ENCODE measurements around the gene MRFAP1L1.

DNA sequence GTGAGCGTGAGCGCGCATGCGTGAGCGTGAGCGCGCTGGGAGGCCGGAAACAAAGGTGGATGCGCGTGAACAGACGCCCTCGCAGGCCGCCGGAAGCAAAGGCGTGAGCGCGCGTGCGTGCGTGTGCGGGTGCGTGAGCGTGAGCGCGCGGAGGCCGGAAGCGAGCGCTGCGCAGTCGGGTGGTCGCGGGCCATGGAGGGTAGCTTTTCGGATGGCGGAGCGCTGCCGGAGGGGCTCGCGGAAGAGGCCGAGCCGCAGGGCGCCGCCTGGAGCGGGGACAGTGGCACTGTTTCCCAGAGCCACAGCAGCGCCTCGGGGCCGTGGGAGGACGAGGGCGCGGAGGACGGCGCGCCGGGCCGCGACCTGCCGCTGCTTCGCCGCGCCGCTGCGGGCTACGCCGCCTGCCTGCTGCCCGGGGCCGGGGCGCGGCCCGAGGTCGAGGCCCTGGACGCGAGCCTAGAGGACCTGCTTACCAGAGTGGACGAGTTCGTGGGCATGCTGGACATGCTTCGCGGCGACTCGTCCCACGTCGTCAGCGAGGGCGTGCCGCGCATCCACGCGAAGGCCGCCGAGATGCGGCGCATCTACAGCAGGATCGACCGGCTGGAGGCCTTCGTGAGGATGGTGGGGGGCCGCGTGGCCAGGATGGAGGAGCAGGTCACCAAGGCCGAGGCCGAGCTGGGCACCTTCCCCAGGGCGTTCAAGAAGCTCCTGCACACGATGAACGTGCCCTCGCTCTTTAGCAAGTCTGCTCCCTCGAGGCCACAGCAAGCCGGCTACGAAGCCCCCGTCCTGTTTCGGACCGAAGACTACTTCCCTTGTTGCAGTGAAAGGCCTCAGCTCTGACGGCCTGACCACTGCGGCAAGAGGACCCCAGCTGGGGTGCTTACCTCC lies 6.6 kb upstream of the MRFAP1L1 start, which contains the start of gene BLOC1S4:
- TF ChIP-seq, protein P1, sequence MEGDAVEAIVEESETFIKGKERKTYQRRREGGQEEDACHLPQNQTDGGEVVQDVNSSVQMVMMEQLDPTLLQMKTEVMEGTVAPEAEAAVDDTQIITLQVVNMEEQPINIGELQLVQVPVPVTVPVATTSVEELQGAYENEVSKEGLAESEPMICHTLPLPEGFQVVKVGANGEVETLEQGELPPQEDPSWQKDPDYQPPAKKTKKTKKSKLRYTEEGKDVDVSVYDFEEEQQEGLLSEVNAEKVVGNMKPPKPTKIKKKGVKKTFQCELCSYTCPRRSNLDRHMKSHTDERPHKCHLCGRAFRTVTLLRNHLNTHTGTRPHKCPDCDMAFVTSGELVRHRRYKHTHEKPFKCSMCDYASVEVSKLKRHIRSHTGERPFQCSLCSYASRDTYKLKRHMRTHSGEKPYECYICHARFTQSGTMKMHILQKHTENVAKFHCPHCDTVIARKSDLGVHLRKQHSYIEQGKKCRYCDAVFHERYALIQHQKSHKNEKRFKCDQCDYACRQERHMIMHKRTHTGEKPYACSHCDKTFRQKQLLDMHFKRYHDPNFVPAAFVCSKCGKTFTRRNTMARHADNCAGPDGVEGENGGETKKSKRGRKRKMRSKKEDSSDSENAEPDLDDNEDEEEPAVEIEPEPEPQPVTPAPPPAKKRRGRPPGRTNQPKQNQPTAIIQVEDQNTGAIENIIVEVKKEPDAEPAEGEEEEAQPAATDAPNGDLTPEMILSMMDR (IDR thresholded peaks at IDR 0.05): peak; percentile 16 to 58 (median 21)
- TF ChIP-seq POLR2A (IDR thresholded peaks at IDR 0.05): peak; percentile 46 to 70
